Brain microvascular endothelial cell (primary cell): ENCODE results near the gene ZFC3H1.

Experiments used
- DNase-seq: peaks from one replicate; pipeline ENCODE4 v3.0.0-alpha.2; 2020
- H3K27ac ChIP-seq: fragments of 250-450 bp; sonication (Bioruptor Pico); 2 replicates; pipeline ENCODE4 v1.5.1; 2020; ENCODE audit warnings: mild to moderate bottlenecking, moderate library complexity
- H3K27me3 ChIP-seq: fragments of 250-450 bp; sonication (Bioruptor Pico); replicated peaks from 2 replicates; pipeline ENCODE4 v1.5.1; 2020; ENCODE audit warnings: mild to moderate bottlenecking
- H3K36me3 ChIP-seq: fragments of 250-450 bp; sonication (Bioruptor Pico); replicated peaks from 2 replicates; pipeline ENCODE4 v1.5.1; 2020; ENCODE audit warnings: mild to moderate bottlenecking
- H3K4me3 ChIP-seq: 2 replicates; pipeline ENCODE4 v1.5.1; 2011; ENCODE audit warnings: low read depth, mild to moderate bottlenecking, control low read depth, low read length, moderate library complexity
- CTCF ChIP-seq: IDR thresholded peaks from 2 replicates; pipeline ENCODE4 v1.5.1; 2011; ENCODE audit warnings: low read depth, mild to moderate bottlenecking, moderate library complexity, low read length, control low read depth, inconsistent platforms; ENCODE audit errors: missing control alignments
- in situ Hi-C: cut with HindIII; loops from 2 replicates; pipeline ENCODE4 v1.10.0; 2017; ENCODE audit warnings: low sequenced_read_pairs, low pct_ligation_motif_present

The ZFC3H1 gene

GRCh38 chr12:71638499-71638898 is 25.1 kb downstream of the ZFC3H1 start:
- Histone ChIP-seq H3K36me3 (peaks cover 72% of the 10 kb centered on the region), H3K27ac (no peak overlapping the region), H3K4me3 (no peak overlapping the region), H3K27me3 (no peaks in the 10 kb centered on the region)
- in situ Hi-C loops = no loop called here
- no peak for DNase-seq
- TF ChIP-seq CTCF = no peak

GRCh38 chr12:71636704-71637115 is 26.9 kb downstream of the ZFC3H1 start:
- Histone ChIP-seq H3K27me3 (no peaks in the 10 kb centered on the region), H3K4me3 (no peak overlapping the region), H3K36me3 (peaks cover 74% of the 10 kb centered on the region), H3K27ac (no peak overlapping the region)
- in situ Hi-C loops = no loop called here
- peak; percentile 77 for TF ChIP-seq CTCF
- DNase-seq = peak; percentile 35

GRCh38 chr12:71627438-71628002 is 36.1 kb downstream of the ZFC3H1 start:
- in situ Hi-C loops = no loop called here
- no peak overlapping the region for H3K4me3 ChIP-seq
- DNase-seq = no peak
- H3K36me3 ChIP-seq = peaks cover 77% of the 10 kb centered on the region
- no peaks in the 10 kb centered on the region for H3K27me3 ChIP-seq
- no peak overlapping the region for H3K27ac ChIP-seq
- no peak for TF ChIP-seq CTCF

- no peak for DNase-seq
- Histone ChIP-seq H3K27me3 (no peaks in the 10 kb centered on the region), H3K4me3 (no peak overlapping the region), H3K27ac (no peak overlapping the region), H3K36me3 (peaks cover 76% of the 10 kb centered on the region)
- in situ Hi-C loops = no loop called here
- TF ChIP-seq CTCF = no peak
These were observed 36.9 kb downstream of the ZFC3H1 start for GRCh38 chr12:71626768-71627167.

GRCh38 chr12:71626098-71626497 is 37.5 kb downstream of the ZFC3H1 start:
- Histone ChIP-seq H3K36me3 (peaks cover 74% of the 10 kb centered on the region), H3K27ac (no peak overlapping the region)

More at GRCh38 chr12:71626098-71626497, 37.5 kb downstream of the ZFC3H1 start:
- in situ Hi-C loops = no loop called here
- Histone ChIP-seq H3K4me3 (no peak overlapping the region), H3K27me3 (no peaks in the 10 kb centered on the region)
- no peak for DNase-seq
- no peak for TF ChIP-seq CTCF
